ENCODE measurements around the gene ANKLE2.
A peak's percentile ranks its signal among the peaks of the same experiment; 100 is the strongest.

The ANKLE2 gene

GRCh38 chr12:132789099-132789471 is 27.5 kb upstream of the ANKLE2 start:
- no peak overlapping the region for H2BK15ac ChIP-seq (ENCODE audit: low read length)
- H3K4me3 ChIP-seq (ENCODE audit: low read length in 2 of 2) = no peak overlapping the region
- H3K4ac ChIP-seq (ENCODE audit: low read length) = no peak overlapping the region
- peak overlapping the region; percentile 91 for H3K23ac ChIP-seq (ENCODE audit: low read depth, low read length, poor library complexity)
- H3K36me3 ChIP-seq (replicated peaks in 1 of 2; ENCODE audit: control insufficient read depth in 2 of 2, insufficient read depth in 2 of 2, low read length in 2 of 2) = peaks cover 37 to 71% of the 10 kb centered on the region in 2 donors
- no peak overlapping the region for H3K27ac ChIP-seq (replicated peaks; ENCODE audit: low read length)
- DNase-seq (ENCODE audit: low spot score) = no peak
- H4K91ac ChIP-seq (ENCODE audit: low read depth, low read length, poor library complexity) = no peak overlapping the region
- peaks cover 8% of the 10 kb centered on the region for H3K79me1 ChIP-seq (ENCODE audit: low read depth, low read length)
- no peak overlapping the region for H3K4me2 ChIP-seq (ENCODE audit: insufficient read depth, low read length, poor library complexity, severe bottlenecking)
- WGBS, 2 donors (ENCODE audit: extremely low coverage in 2 of 2, insufficient read length in 2 of 2, insufficient replicate concordance in 1 of 2) = no CpG with 5 or more reads among the region's 21 CpGs
- H3K14ac ChIP-seq (ENCODE audit: low read length) = no peak overlapping the region
- no peak overlapping the region for H2AK5ac ChIP-seq (ENCODE audit: low read depth, low read length)
- H3K27me3 ChIP-seq (ENCODE audit: control insufficient read depth in 3 of 3, insufficient read depth in 3 of 3, low read depth in 1 of 3, low read length in 3 of 3) = no peaks in the 10 kb centered on the region
- H2BK5ac ChIP-seq (ENCODE audit: low read length) = no peak overlapping the region
- H3K18ac ChIP-seq (ENCODE audit: low read length) = no peak overlapping the region
- no peak overlapping the region for H2AFZ ChIP-seq (ENCODE audit: low read length)
- H3K9ac ChIP-seq (ENCODE audit: low read depth, low read length, poor library complexity) = peak overlapping the region; percentile 70
- no peak overlapping the region for H2BK120ac ChIP-seq (ENCODE audit: low read depth, low read length)
- H3K4me1 ChIP-seq (ENCODE audit: control insufficient read depth in 2 of 2, insufficient read depth in 1 of 2, low read depth in 1 of 2, low read length in 2 of 2) = no peaks in the 10 kb centered on the region
- peak overlapping the region; percentile 22 for H2BK12ac ChIP-seq (ENCODE audit: low read length)
- H3K9me3 ChIP-seq (replicated peaks in 1 of 2; ENCODE audit: control insufficient read depth in 2 of 2, insufficient read depth in 1 of 2, low read depth in 1 of 2, low read length in 2 of 2) = peaks cover 3 to 9% of the 10 kb centered on the region in 2 donors
- H4K8ac ChIP-seq (ENCODE audit: low read depth, low read length) = no peak overlapping the region

DNA sequence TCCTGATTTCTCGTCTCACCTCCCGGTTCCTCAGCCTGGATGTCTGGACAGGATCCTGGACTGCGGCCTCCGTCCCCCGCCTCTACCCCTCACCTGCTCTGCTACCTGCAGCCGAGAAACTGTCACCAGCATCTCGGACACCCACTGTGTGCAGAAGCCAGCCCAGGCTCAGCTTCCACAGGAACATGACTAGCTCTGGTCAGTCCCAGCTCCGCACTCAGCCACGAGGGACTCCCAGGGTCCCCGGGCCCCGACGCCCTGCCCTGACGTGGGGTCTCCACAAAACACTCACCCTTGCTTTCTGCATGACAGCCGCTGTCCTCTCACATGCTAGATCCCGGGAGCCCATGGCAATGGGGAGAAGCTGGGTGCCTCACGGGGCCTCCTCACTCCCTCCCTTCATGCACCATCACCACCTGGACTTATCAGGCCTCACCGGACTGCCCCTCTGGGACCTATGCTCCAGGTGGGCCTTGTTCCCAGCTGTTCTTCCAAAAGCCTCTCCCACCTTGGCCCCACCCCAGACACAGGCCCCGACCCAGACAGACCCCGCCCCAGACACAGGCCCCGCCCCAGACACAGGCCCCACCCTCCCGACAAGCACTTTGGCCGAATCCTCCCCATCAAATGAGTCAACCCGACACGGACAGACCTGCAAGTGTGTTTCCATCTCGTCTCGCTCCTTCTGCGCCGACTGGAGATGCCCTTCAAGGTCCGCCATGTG is 26.9 kb upstream of the ANKLE2 start:
- Histone ChIP-seq H3K14ac (ENCODE audit: low read length) (no peak overlapping the region), H3K27me3 (ENCODE audit: control insufficient read depth in 3 of 3, insufficient read depth in 3 of 3, low read depth in 1 of 3, low read length in 3 of 3) (no peaks in the 10 kb centered on the region), H3K9ac (ENCODE audit: low read depth, low read length, poor library complexity) (peak overlapping the region; percentile 70), H3K18ac (ENCODE audit: low read length) (no peak overlapping the region), H4K8ac (ENCODE audit: low read depth, low read length) (no peak overlapping the region), H2AK5ac (ENCODE audit: low read depth, low read length) (no peak overlapping the region), H2BK120ac (ENCODE audit: low read depth, low read length) (no peak overlapping the region), H3K23ac (ENCODE audit: low read depth, low read length, poor library complexity) (peak overlapping the region; percentile 91), H3K9me3 (replicated peaks in 1 of 2; ENCODE audit: control insufficient read depth in 2 of 2, insufficient read depth in 1 of 2, low read depth in 1 of 2, low read length in 2 of 2) (peaks cover 3 to 6% of the 10 kb centered on the region in 2 donors), H2BK15ac (ENCODE audit: low read length) (no peak overlapping the region), H3K4me1 (ENCODE audit: control insufficient read depth in 2 of 2, insufficient read depth in 1 of 2, low read depth in 1 of 2, low read length in 2 of 2) (no peaks in the 10 kb centered on the region), H3K36me3 (replicated peaks in 1 of 2; ENCODE audit: control insufficient read depth in 2 of 2, insufficient read depth in 2 of 2, low read length in 2 of 2) (peaks cover 37 to 71% of the 10 kb centered on the region in 2 donors), H2AFZ (ENCODE audit: low read length) (no peak overlapping the region), H2BK5ac (ENCODE audit: low read length) (peak overlapping the region; percentile 24), H3K4ac (ENCODE audit: low read length) (no peak overlapping the region), H3K4me2 (ENCODE audit: insufficient read depth, low read length, poor library complexity, severe bottlenecking) (no peak overlapping the region), H3K27ac (replicated peaks; ENCODE audit: low read length) (no peak overlapping the region), H3K4me3 (ENCODE audit: low read length in 2 of 2) (no peak overlapping the region), H2BK12ac (ENCODE audit: low read length) (peak overlapping the region; percentile 22), H4K91ac (ENCODE audit: low read depth, low read length, poor library complexity) (no peak overlapping the region), H3K79me1 (ENCODE audit: low read depth, low read length) (peaks cover 8% of the 10 kb centered on the region)
- no CpG with 5 or more reads among the region's 29 CpGs for WGBS, 2 donors (ENCODE audit: extremely low coverage in 2 of 2, insufficient read length in 2 of 2, insufficient replicate concordance in 1 of 2)
- DNase-seq (ENCODE audit: low spot score) = no peak

GRCh38 chr12:132787877-132788276 is 26.2 kb upstream of the ANKLE2 start:
- no peak overlapping the region for H4K91ac ChIP-seq (ENCODE audit: low read depth, low read length, poor library complexity)
- no peak overlapping the region for H4K8ac ChIP-seq (ENCODE audit: low read depth, low read length)
- peaks cover 10% of the 10 kb centered on the region for H3K79me1 ChIP-seq (ENCODE audit: low read depth, low read length)
- no peak overlapping the region for H3K4me3 ChIP-seq (ENCODE audit: low read length in 2 of 2)
- no peak overlapping the region for H2BK12ac ChIP-seq (ENCODE audit: low read length)
- H3K27ac ChIP-seq (replicated peaks; ENCODE audit: low read length) = no peak overlapping the region
- no peak overlapping the region for H2AFZ ChIP-seq (ENCODE audit: low read length)
- H3K4me2 ChIP-seq (ENCODE audit: insufficient read depth, low read length, poor library complexity, severe bottlenecking) = no peak overlapping the region
- WGBS, 2 donors (ENCODE audit: extremely low coverage in 2 of 2, insufficient read length in 2 of 2, insufficient replicate concordance in 1 of 2) = no CpG with 5 or more reads among the region's 15 CpGs
- no peak overlapping the region for H2BK5ac ChIP-seq (ENCODE audit: low read length)
- H3K4me1 ChIP-seq (ENCODE audit: control insufficient read depth in 2 of 2, insufficient read depth in 1 of 2, low read depth in 1 of 2, low read length in 2 of 2) = no peaks in the 10 kb centered on the region
- no peaks in the 10 kb centered on the region for H3K27me3 ChIP-seq (ENCODE audit: control insufficient read depth in 3 of 3, insufficient read depth in 3 of 3, low read depth in 1 of 3, low read length in 3 of 3)
- H3K18ac ChIP-seq (ENCODE audit: low read length) = no peak overlapping the region
- no peak overlapping the region for H3K14ac ChIP-seq (ENCODE audit: low read length)
- no peak overlapping the region for H2BK15ac ChIP-seq (ENCODE audit: low read length)
- peaks cover 41 to 75% of the 10 kb centered on the region in 2 donors for H3K36me3 ChIP-seq (replicated peaks in 1 of 2; ENCODE audit: control insufficient read depth in 2 of 2, insufficient read depth in 2 of 2, low read length in 2 of 2)
- no peak overlapping the region for H2BK120ac ChIP-seq (ENCODE audit: low read depth, low read length)
- no peak overlapping the region for H3K23ac ChIP-seq (ENCODE audit: low read depth, low read length, poor library complexity)
- no peak overlapping the region for H3K9ac ChIP-seq (ENCODE audit: low read depth, low read length, poor library complexity)
- H3K9me3 ChIP-seq (replicated peaks in 1 of 2; ENCODE audit: control insufficient read depth in 2 of 2, insufficient read depth in 1 of 2, low read depth in 1 of 2, low read length in 2 of 2) = peaks cover 3 to 6% of the 10 kb centered on the region in 2 donors
- no peak for DNase-seq (ENCODE audit: low spot score)
- no peak overlapping the region for H3K4ac ChIP-seq (ENCODE audit: low read length)
- no peak overlapping the region for H2AK5ac ChIP-seq (ENCODE audit: low read depth, low read length)

GRCh38 chr12:132786192-132786591 is 24.6 kb upstream of the ANKLE2 start:
- H2AK5ac ChIP-seq (ENCODE audit: low read depth, low read length) = no peak overlapping the region

More at GRCh38 chr12:132786192-132786591, 24.6 kb upstream of the ANKLE2 start:
- peaks cover 11% of the 10 kb centered on the region for H3K79me1 ChIP-seq (ENCODE audit: low read depth, low read length)
- no peak overlapping the region for H3K23ac ChIP-seq (ENCODE audit: low read depth, low read length, poor library complexity)
- DNase-seq (ENCODE audit: low spot score) = no peak
- peaks cover 0 to 3% of the 10 kb centered on the region in 2 donors for H3K9me3 ChIP-seq (replicated peaks in 1 of 2; ENCODE audit: control insufficient read depth in 2 of 2, insufficient read depth in 1 of 2, low read depth in 1 of 2, low read length in 2 of 2)
- no CpG with 5 or more reads among the region's 21 CpGs for WGBS, 2 donors (ENCODE audit: extremely low coverage in 2 of 2, insufficient read length in 2 of 2, insufficient replicate concordance in 1 of 2)
- H3K4ac ChIP-seq (ENCODE audit: low read length) = no peak overlapping the region
- H4K8ac ChIP-seq (ENCODE audit: low read depth, low read length) = no peak overlapping the region
- H3K27ac ChIP-seq (replicated peaks; ENCODE audit: low read length) = no peak overlapping the region
- H2BK5ac ChIP-seq (ENCODE audit: low read length) = no peak overlapping the region
- H3K4me1 ChIP-seq (ENCODE audit: control insufficient read depth in 2 of 2, insufficient read depth in 1 of 2, low read depth in 1 of 2, low read length in 2 of 2) = no peaks in the 10 kb centered on the region
- H3K27me3 ChIP-seq (ENCODE audit: control insufficient read depth in 3 of 3, insufficient read depth in 3 of 3, low read depth in 1 of 3, low read length in 3 of 3) = no peaks in the 10 kb centered on the region
- H3K4me2 ChIP-seq (ENCODE audit: insufficient read depth, low read length, poor library complexity, severe bottlenecking) = no peak overlapping the region
- peak overlapping the region; percentile 38 for H3K14ac ChIP-seq (ENCODE audit: low read length)
- H3K36me3 ChIP-seq (replicated peaks in 1 of 2; ENCODE audit: control insufficient read depth in 2 of 2, insufficient read depth in 2 of 2, low read length in 2 of 2) = peaks cover 48 to 78% of the 10 kb centered on the region in 2 donors
- no peak overlapping the region for H3K18ac ChIP-seq (ENCODE audit: low read length)
- no peak overlapping the region for H2BK120ac ChIP-seq (ENCODE audit: low read depth, low read length)
- H4K91ac ChIP-seq (ENCODE audit: low read depth, low read length, poor library complexity) = no peak overlapping the region
- peak overlapping the region; percentile 21 for H3K9ac ChIP-seq (ENCODE audit: low read depth, low read length, poor library complexity)
- H2BK12ac ChIP-seq (ENCODE audit: low read length) = peak overlapping the region; percentile 10
- no peak overlapping the region for H2AFZ ChIP-seq (ENCODE audit: low read length)
- H2BK15ac ChIP-seq (ENCODE audit: low read length) = no peak overlapping the region
- H3K4me3 ChIP-seq (ENCODE audit: low read length in 2 of 2) = no peak overlapping the region

Measured in neuronal stem cell (in vitro differentiated cells).